Ammon's horn (tissue), 1 donor: Measurements from ENCODE around the gene RERE.

Source experiments
- DNase-seq: peaks from one replicate; pipeline ENCODE4 v3.0.0-alpha.2; 2016; ENCODE audit warnings: low spot score

RERE gene

DNA sequence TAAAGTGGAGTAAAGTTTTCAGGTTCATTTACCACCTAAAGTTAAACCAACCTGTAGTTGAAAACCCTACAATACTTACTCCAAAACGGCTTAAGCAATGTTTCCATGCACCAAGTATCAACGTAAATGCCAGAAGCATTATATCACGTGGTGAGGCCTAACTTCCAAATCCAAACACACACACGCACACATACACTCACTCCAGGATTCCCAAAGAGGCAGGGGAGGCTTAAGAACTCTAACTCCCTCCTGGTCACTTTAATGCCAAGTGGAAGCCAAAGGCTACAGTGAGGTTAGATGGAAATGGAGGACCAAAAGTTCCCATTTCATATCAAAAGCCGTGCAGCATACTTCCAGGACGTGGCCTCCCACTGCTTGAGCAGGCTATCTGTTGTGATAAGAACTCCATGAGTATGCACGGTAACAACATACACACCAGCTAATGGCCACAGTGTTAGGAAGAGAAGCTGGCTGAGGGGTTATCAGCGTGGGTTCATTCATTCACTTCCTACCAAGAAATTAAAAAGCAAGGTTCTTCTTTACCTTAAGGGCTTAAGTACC lies 275.4 kb downstream of the RERE start:
- no peak for DNase-seq

GRCh38 chr1:8540971-8541370 lies 276.5 kb downstream of the RERE start:
- no peak for DNase-seq

DNA sequence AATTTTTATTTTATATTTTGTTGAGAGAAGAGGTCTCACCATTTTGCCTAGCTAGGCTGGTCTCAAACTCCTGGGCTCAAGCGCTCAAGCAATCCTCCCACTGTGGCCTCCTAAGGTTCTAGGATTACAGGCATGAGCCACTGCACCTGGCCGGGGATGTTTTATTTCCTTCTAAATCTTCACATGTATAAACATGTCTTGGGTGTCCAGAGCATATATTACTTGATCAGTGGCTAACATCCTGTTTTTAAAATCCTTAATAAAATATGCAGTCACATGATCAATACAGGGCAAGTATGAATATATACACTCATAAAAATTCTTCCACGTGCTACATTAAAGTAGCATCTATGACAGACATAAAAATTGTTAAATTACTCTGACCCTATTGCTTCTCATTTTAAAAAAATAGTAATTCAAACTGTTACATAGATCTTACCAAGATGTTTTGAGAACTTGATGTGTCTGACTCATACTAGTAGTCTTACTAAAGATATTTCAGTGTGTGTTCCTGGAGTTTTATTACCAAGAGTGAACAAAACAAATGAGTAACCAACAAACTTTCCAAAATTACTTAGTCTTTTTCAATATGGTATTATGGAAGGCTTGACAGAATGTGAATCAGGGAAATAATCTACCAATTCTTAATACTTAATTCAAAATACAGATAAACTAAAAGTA lies 277.0 kb downstream of the RERE start:
- no peak for DNase-seq

GRCh38 chr1:8539683-8540082 lies 277.8 kb downstream of the RERE start:
- no peak for DNase-seq

GRCh38 chr1:8538502-8538901 lies 278.9 kb downstream of the RERE start:
- DNase-seq, result no peak

- DNase-seq, result no peak
Measured at GRCh38 chr1:8537991-8538390, 279.4 kb downstream of the RERE start.

- no peak for DNase-seq
Measured at GRCh38 chr1:8536515-8536914, 280.9 kb downstream of the RERE start.

- no peak for DNase-seq
Measured at GRCh38 chr1:8533907-8534306, 283.5 kb downstream of the RERE start.

- DNase-seq, result no peak
Measured at GRCh38 chr1:8533124-8533523, 284.3 kb downstream of the RERE start.

GRCh38 chr1:8529901-8530300 lies 287.5 kb downstream of the RERE start:
- no peak for DNase-seq

DNA sequence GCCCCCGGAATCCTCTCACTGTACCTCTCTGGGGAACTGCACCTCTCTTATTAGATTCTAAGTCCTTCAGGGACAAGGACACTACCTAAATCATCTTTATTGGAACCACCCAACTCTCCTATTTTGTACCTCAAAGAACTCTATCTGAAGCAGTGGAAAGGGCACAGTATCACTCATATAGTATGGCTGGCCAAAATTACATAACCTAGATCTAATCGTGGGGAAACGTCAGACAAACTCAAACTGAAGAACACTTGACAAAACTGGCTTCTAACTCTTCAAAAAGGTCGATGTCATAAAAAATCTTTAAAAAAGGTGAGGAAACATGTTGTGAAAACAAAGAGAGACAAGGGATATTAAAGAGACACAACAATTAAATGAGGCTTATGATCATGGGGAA lies 289.5 kb downstream of the RERE start:
- DNase-seq, result no peak

- DNase-seq, result peak; percentile 99
Measured at GRCh38 chr1:8525558-8526275, 291.7 kb downstream of the RERE start.

GRCh38 chr1:8525216-8525557 lies 292.3 kb downstream of the RERE start:
- DNase-seq, result peak; percentile 46

DNA sequence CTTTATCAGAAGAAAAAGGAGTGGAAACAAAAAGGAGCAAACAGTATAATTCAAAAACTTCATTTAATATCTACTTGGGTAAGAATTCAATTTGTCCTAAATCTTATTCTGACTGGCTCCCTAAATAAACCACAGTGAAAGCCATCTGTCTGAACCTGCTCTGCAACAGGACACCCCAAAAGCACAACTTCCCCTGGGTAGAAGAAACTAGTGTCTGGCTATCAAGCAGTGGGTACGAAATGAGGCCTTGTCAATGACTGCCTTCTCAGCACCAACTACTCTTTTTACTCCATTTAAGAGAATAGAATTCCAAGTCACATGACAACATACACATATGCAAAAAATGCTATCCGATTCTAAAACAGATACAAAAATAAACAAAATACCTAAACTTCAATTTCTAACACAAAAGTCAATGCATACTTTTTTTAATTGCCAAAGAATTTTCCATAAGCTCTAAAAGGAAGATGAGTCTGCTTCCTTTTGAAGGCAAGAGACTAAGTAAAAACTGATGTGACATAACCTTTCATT lies 292.7 kb downstream of the RERE start:
- peak; percentile 22 for DNase-seq

GRCh38 chr1:8523666-8524206 lies 293.7 kb downstream of the RERE start:
- DNase-seq, result peak; percentile 40

DNA sequence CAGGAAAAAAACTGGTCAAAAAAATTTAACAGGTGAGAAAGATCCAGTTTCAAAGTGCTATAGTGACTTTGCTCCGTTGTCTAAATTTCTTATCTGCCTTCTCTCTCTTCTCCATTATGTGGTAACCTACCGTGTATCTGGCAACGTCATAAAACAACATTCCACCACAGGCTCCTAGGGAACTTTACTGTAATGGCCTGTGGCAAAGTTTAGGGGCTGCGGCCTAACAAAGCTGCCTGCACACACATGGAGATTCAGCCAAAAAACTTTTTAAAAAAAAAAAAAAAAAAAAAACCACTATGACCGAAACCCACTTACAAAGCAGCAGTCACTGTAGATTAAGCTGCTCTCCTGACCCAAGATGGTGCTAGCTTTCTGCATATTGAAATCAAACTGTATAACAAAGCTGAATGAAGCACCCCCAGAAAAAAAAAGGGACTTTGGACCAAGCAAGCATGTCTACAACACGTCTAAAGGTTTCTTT lies 296.9 kb downstream of the RERE start:
- DNase-seq, result no peak

DNA sequence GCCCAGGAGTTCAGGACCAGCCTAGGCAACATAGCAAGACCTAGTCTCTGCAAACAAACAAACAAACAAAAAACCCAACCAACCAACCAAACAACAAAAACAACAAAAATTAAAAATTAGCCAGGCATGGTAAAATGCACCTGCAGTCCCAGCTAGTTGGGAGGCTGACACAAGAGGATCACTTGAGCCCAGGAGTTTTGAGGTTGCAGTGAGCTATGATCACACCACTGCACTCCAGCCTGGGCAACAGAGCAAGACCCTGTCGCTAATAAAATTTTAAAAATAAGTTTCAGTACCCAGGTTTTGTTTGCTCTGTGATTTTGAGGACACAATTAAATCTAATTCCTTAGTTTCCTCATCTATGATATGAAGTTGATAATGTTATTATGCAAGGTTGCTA lies 298.3 kb downstream of the RERE start:
- DNase-seq, result no peak

DNA sequence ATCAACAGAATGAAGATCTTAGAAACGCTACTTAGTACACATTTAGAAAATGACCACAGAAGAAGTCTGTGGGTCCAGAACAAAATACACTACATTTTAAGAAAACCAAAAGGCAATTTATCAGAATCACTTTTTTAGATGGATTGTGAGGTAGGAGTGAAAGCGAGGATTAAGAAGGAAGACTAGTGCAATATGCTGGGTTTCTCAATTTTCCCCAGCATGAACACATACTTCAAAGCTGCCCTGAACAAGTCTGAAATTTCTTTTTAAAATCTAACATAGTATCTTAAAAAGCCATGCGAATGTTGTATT lies 299.0 kb downstream of the RERE start:
- DNase-seq, result no peak

- DNase-seq, result peak; percentile 41
Measured at GRCh38 chr1:8517661-8518489, 299.6 kb downstream of the RERE start.

- peak; percentile 77 for DNase-seq
Measured at GRCh38 chr1:8516793-8517556, 300.5 kb downstream of the RERE start.

DNA sequence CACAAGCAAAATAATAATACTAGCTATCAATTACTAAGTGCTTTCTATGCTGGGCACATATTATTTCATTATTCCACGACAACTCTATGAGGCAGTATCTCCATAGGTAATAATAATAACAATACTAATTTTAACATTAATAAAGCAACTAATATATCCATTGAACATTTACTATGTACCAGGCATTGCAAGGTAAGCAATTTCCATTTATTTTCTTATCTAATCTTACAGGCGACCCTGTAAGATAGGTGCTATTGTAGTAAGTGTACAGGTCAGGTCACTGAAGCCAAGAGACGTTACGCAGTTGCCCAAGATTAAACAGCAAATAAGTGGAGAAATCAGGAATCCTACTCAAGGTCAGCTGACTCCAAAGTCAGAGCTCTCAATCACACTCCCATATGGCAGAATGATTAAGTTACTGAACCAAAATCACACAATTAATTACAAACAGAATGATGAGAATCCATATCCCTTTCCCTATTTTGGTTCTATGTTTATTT lies 301.1 kb downstream of the RERE start:
- DNase-seq, result no peak
